ENCODE results near the gene GPANK1. TPM values are rescaled to one million over a fixed set of nuclear protein-coding genes. Genes with fewer than 3 reads are reported as not detected.

Gene GPANK1
- total RNA-seq, 4 donors from 2014 or later, result 22.3 to 32.5 (median 24.3) TPM

- WGBS, 2 donors, result 80 to 84% methylated on average over 10 of the region's 10 CpGs
- TF ChIP-seq CTCF (IDR thresholded peaks at IDR 0.05), result no peak
- TF ChIP-seq POLR2A (IDR thresholded peaks at IDR 0.05), result no peak
- no peak for DNase-seq (ENCODE audit: low spot score in 2 of 2)
- H3K4me3 ChIP-seq (ENCODE audit: low read depth, poor library complexity, severe bottlenecking), result no peak overlapping the region
- intact Hi-C loops (cut with DNase I; ENCODE audit: low total_unique reads), result no loop called here
Observed at GRCh38 chr6:31624070-31624469, 40.7 kb downstream of the GPANK1 start.

GRCh38 chr6:31622684-31623091 is 42.1 kb downstream of the GPANK1 start:
- intact Hi-C loops (cut with DNase I; ENCODE audit: low total_unique reads), result no loop called here
- TF ChIP-seq POLR2A (IDR thresholded peaks at IDR 0.05) (no peak), CTCF (IDR thresholded peaks at IDR 0.05) (no peak)
- WGBS, 2 donors, result 35 to 47% methylated on average over 10 of the region's 10 CpGs
- DNase-seq (ENCODE audit: low spot score in 2 of 2), result peak; percentile 49 to 91
- no peak overlapping the region for H3K4me3 ChIP-seq (ENCODE audit: low read depth, poor library complexity, severe bottlenecking)

- no peak for DNase-seq (ENCODE audit: low spot score in 2 of 2)
- WGBS, 2 donors, result 19% methylated on average over 4 of the region's 4 CpGs
- TF ChIP-seq CTCF (IDR thresholded peaks at IDR 0.05) (no peak), POLR2A (IDR thresholded peaks at IDR 0.05) (no peak)
- intact Hi-C loops (cut with DNase I; ENCODE audit: low total_unique reads), result no loop called here
- no peak overlapping the region for H3K4me3 ChIP-seq (ENCODE audit: low read depth, poor library complexity, severe bottlenecking)
Observed at GRCh38 chr6:31621991-31622390, 42.8 kb downstream of the GPANK1 start.

DNA sequence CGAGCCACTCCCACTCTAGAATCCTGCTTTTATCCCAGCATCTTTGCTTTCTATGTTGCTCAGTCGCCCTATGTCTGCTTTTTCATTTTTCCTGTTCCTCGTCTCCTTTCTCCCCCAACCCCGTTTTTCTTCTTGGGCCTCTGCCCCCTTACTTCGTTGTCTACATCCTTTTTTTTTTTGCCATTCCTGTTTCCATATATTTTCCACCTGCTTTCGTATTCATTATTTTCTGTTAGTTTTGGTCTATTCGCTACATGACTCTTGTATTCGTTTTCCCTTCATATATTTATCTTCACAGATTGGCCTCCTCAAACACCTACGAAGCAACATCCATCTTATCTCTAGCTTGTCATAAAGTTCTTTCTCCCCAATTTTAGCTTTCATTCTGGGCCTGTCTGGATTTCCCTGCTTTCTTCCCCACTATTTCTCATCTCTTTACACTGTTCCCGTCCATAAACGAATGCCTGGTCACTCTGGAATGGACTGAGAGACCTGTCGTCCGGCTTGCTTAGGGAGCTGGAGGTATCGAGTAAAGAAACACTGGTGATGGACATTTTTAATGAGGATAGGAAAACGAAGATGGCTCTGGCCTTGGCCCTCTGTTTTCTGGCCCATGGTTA is 43.4 kb downstream of the GPANK1 start:
- no peak for DNase-seq (ENCODE audit: low spot score in 2 of 2)
- TF ChIP-seq POLR2A (IDR thresholded peaks at IDR 0.05) (no peak), CTCF (IDR thresholded peaks at IDR 0.05) (no peak)
- peak overlapping the region; percentile 76 for H3K4me3 ChIP-seq (ENCODE audit: low read depth, poor library complexity, severe bottlenecking)
- intact Hi-C loops (cut with DNase I; ENCODE audit: low total_unique reads), result no loop called here
- 9% methylated on average over 15 of the region's 15 CpGs for WGBS, 2 donors

DNA sequence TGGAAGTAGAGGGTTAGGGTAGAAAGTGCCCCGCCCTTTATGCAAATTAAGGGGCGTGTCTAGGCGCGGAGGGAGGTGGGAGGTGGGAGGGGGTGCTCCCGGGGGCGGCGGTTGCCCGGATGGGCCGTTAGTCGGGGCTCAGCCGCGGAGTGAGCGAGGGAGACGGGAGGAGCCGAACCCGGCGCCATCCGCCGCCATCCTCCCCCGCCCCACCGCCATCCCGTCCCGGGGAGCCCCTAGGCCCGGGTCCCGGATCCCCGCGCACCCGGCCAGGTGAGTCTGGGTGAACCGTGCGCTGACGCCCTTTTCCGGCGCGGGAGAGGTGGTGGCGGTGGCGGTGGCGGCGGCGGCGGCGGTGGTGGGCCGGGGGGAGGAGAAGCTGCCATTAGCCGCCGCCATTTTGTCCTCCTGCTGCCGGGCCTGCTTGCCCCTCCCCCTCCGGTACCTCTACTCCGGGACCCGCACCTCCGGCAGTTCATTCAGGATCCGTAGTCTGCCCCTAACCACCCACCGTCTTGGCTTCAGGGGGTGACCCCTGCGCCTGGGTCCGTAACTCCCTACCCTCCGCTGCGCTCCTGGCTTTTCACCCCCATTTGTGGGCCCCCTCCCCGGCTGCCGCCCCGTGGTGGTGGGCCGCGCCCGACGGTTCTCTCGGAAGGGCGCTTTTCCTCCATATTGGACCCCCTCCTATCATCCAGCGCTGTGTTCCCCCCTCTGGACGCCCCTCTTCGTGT is 44.0 kb downstream of the GPANK1 start, which contains the start of gene PRRC2A:
Gene PRRC2A, plus strand, starts transcription at position 130 of the 734 bp plus-strand sequence. CDS start 2,075 bp downstream, outside the sequence.
- TF ChIP-seq CTCF (IDR thresholded peaks at IDR 0.05) (no peak), POLR2A (IDR thresholded peaks at IDR 0.05) (peak in 1 of 2 donors; percentile 65)
- 0 to 1% methylated on average over 51 to 64 of the region's 67 CpGs for WGBS, 2 donors
- peak; percentile 66 to 99 for DNase-seq (ENCODE audit: low spot score in 2 of 2)
- H3K4me3 ChIP-seq (ENCODE audit: low read depth, poor library complexity, severe bottlenecking), result peak within 1 kb of the TSS; percentile 76
- intact Hi-C loops (cut with DNase I; ENCODE audit: low total_unique reads), result no loop called here
